DMS153 treated with DMSO at 0.1 percent for 48 hours (cell line): ENCODE measurements around the gene MVP.
"Not testable (repeated sequence)": the region's sequence is repeated elsewhere in the genome, so short reads cannot be mapped to it uniquely, and the experiment has no call there.

ENCODE experiments used
- DNase-seq: peaks from one replicate; lab custom pipeline; 2025; ENCODE audit not compliant: unreplicated experiment; lab: John Stamatoyannopoulos, UW

The MVP gene

DNA sequence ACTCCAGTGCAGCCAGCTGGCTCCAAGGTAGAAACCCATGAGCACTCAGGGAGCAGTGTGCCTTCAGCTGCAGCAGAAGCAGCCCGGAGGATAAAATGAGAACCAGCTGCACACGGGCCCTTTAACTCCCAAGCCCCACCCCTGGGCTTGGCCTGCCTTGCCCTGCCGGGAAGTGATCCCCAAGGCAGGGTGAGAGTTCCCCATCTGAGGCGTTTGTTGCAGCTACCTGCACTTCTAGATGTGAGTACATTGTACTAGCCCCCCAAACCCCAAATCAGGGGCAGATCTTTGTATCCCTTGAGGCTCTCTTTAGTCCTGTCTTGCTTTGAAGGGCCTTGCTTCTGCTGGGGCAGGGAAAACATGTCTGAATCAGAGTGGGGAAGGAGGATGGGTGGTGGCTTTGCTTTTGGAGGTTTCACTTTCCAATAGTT lies at the start of gene MVP:
TSS of gene MVP (plus strand) at position 192 of the 431 bp plus-strand sequence. CDS start 10,088 bp downstream, outside the sequence.
- DNase-seq: peak; percentile 17

DNA sequence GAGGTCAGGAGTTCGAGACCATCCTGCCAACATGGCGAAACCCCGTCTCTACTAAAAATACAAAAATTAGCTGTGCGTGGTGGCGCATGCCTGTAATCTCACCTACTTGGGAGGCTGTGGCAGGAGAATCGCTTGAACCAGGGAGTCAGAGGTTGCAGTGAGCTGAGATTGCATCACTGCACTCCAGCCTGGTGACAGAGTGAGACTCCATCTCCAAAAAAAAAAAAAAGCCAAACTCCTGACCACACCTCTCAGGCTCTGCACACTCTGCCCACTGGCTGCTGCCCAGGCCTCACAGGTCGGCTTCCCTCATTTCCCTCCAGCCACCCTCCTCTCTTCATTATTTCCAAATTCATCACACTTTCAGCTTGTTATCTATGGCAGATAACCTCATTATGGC lies 47.9 kb upstream of the MVP start:
- DNase-seq: not testable (repeated sequence)

DNA sequence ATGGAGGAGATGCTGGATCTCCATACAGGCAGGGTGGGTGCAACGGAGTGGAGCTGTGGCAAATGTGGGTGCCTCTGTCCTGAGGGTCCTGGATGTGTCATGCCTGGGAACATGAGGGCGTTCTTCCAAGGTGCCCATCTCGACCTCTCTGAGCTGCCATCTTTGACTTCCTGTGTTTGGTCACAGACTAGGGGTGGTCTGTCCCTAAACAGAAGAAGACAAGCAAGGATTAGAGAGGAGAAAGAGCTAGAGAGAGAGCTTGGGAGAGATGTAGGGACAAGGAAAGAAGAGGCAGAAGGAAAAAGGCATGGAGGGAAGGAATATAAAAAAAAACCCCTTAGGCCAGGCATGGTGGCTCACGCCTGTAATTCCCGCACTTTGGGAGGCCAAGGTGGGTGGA lies 45.5 kb upstream of the MVP start:
- no peak for DNase-seq

DNA sequence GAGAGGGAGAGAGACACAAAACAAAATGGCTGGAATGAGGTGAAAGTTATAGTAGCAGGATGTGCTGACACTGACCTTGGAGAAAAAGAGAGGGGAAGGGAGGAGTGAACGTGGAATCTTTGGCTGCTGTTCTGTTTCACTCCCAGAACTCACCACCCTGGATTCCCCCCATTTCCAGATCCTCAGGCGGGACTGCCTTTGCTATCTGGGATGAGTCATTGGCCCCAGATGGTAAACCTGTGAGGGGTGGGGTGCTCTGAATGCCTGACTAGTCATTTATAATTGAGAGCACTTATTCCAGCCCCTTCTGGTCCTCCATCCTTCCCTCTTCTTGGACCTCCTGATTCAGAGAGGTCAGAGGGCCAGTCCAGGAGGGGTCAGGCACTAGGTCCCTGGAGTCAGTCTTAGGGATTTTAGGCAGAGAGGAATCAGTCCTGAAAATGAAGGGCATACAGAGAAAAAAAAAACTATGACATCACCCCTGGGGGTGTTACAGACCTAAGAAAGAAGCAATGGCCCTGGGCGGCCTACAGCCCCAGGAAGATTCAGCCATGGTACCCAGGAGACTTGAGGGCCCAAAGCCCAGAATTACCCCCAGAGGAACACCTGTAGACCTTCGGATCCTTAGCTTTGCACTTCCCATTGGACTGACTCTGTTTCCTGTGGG lies 44.4 kb upstream of the MVP start:
- DNase-seq: no peak

DNA sequence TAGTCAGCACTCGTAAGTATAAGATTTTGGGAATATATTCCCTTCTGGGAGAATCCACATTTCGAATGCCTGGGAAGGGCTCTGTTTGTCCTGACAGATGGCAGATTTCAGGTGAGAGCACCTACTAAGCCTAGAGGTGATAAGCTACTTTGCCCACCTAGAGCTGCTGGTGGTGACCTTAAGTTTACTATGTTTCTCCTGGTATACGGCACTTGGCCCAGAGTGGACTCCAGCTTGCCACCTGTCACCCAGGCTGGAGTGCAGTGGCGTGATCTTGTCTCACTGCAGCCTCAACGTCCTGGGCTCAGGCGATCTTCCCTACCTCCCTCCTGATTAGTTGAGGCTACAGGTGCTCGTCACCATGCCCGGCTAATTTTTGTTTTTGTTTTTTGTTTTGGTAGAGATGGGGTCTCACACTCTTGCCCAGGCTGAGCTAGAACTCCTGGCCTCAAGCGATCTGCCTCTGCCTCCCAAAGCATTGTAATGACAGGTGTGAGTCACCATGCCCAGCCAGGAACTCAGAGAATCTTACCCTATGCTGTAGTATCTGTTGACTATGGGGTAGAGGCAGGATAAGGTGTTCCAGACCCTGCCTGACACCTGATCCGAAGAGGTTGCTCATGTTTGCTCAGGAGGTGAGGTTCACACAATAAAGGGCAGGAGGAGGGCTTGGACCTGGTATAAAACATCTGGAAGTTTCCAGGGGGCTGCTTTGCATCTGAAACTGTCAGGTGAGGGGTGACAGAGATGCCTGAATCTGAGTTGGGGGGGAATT lies 42.5 kb upstream of the MVP start, which contains the start of gene ZG16:
TSS of gene ZG16 (plus strand) at position 681 of the 775 bp plus-strand sequence. CDS start 1,011 bp downstream, outside the sequence.
- DNase-seq: no peak

DNA sequence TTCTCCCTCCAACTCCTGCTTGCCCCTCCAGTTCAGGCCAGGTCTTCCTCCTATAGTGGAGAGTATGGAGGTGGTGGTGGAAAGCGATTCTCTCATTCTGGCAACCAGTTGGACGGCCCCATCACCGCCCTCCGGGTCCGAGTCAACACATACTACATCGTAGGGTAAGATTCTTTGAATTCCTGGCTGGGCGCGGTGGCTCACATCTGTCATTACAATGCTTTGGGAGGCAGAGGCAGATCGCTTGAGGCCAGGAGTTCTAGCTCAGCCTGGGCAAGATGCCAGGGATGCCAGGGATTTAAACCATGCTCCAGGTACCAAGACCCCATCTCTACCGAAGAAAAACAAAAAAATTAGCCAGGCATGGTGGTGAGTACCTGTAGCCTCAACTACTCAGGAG lies 40.8 kb upstream of the MVP start:
- DNase-seq: no peak

DNA sequence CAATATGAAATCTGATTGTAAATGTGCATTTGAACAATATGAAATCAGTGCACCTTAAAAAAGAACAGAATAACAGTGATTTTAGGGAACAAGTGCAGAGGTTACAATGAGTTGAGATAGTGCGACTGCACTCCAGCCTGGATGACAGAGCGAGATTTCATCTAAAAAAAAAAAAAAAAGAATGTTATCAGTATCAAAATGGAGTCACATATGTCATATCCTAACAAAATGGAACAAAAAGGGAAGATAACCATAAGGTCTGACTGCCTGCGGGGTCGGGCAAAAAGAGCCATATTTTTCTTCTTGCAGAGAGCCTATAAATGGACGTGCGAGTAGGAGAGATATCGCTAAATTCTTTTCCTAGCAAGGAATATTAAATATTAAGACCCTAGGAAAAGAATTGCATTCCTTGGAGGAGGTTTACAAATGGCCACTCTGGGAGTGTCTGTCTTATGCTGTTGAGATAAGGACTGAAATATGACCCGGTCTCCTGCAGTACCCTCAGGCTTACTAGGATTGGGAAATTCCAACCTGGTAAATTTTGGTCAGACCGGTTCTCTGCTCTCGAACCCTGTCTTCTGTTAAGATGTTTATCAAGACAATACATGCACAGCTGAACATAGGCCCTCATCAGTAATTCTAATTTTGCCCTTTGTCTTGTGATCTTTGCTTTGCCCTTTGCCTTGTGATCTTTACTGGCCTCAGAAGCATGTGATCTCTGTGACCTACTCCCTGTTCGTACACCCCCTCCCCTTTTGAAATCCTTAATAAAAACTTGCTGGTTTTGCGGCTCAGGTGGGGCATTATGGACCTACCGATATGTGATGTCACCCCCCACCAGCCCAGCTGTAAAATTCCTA lies 36.9 kb upstream of the MVP start:
- DNase-seq: not testable (repeated sequence)

DNA sequence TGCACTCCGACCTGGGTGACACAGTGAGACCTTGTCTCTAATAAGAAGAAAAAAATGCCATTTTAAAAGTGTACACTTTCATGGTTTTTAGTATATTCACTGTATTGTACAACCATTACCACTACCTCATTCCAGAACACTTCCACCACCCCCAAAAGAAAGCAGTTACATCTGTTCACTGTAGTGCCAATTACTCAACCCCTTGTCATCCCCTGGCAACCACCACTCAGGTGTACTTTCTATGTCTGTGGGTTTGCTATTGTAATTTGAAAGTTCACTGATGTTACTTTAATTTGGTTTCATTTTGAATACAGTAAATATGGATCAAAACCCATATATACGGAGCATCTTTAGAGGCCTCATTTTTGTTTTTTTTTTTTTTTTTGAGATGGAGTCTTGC lies 36.1 kb upstream of the MVP start:
- no peak for DNase-seq

DNA sequence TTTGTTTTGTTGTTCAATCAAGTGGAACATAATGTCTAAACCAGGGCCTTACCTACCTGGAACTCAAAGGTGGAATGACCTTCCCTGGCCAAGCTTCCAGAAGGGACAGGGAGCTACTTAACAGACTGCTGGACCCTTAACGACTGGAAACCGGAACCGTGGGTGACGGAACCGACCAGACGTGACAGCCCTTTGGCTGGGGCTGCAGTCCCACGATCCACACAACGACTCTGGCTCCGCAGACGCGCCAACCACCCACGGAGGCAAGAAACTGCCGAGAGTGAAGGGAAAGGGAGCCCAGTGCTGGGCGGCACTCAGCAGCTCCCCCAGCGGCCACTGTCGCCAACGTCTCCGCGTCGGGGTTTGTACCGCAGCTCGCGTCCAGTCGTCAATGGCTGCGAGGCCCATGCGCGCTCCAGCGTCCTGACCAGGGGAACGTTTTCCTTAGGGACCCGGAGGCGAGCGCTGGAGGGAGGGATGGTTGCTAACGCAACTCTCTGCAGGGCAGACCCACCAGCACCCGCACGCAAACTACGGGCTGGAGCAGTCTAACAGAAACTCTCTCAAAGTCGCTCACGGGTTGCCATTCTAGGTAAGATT lies 35.3 kb upstream of the MVP start:
- DNase-seq: no peak

DNA sequence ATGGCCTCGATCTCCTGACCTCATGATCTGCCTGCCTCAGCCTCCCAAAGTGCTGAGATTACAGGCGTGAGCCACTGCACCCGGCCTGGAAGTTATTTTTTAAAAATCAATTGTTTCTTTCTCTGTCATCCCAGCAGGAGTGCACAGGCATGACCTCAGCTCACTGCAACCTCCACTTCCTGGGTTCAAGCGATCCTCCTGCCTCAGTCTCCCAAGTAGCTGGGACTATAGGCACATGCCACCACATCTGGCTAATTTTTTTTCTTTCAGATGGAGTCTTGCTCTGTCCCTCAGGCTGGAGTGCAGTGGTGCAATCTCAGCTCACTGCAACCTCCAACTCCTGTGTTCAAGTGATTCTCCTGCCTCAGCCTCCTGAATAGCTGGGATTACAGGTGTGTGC lies 33.1 kb upstream of the MVP start:
- DNase-seq: not testable (repeated sequence)

DNA sequence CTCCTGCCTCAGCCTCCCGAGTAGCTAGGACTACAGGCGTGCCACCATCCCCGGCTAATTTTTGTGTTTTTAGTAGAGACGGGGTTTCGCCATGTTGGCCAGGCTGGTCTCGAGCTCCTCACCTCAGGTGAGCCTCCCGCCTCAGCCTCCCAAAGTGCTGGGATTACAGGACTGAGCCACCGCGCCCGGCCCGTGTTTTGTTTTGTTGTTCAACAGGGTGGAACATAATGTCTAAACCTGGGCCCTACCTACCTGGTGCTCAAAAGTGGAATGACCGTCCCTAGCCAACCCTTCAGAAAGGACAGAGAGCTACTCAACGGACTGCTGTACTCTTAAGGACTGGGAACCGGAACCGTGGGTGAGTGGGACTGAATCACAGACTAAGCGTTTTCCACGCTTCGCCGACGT lies 30.5 kb upstream of the MVP start:
- DNase-seq: no peak

DNA sequence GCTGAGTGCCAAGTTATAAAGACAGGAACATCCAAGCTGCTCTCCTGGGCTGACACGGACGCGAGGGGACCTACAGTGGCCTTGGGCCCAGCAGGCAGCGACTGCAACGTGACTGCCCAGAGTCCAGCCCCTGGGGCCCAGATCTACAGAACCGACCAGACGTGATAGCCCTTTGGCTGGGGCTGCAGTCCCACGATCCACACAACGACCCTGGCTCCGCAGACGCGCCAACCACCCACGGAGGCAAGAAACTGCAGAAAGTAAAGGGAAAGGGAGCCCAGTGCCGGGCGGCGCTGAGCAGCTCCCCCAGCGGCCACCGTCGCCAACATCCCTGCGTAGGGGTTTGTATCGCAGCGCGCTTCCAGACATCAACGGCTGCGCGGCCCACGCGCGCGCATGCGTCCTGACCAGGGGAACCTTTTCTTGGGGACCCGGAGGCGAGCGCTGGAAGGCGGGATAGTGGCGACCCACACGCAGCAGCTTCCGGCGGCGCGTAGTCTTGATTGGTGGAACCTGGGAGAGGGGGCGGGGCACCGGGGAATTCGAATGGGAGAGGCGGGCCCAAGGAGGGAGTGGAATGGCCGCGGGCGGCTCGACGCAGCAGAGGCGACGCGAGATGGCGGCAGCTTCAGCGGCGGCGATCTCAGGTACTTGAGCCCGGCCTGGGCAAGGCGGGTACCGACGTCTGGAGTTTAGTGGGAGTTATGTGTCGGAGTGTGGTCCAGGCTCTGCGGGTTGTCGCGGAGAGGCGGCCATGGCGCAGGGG lies 29.9 kb upstream of the MVP start, which contains the start of gene KIF22:
TSS of gene KIF22 (plus strand) at position 569 of the 766 bp plus-strand sequence. CDS start at position 578, 9 bp downstream.
- peak; percentile 97 for DNase-seq

DNA sequence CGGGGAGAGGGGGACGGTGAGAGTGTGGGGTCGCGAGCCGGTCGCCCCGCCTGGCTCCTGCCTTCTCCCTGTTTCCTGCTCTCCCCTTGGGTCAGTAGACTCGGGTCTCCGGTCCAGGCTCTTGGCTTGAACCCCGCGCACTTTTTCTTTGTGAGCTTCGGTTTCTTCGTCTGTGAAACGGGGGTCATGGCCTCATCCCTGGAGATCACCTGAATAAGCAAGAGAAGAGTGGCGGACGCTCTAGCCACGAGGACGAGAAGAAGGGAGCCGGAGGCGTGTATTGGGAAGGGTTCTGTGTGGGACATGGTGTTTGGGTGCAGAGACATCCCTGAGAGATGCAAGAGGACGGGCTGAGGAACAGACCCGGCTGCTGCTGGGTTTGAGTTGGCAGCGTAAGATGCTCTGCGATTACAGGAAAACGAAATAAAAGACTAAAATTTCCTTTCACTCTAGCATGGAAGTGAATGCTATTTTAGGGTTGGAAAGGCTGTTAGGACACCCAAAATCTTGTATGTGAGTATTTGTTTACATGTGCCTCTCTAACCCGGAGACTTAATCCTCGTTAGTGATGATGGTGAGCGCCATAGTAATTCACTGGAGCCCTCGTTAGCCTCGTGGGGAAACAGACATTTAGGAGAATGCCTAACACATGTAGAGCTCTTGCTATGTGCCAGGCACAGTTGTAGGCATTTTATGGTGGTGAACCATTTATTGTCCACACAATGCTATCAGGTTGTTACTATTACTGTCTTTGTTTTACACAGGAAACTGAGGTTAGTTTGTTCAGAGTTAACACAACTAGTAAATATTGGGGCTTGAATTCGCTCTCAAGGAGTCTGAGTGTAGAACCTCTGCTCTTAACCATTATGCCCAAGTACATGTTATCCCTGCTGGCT lies 29.1 kb upstream of the MVP start:
- DNase-seq: no peak

DNA sequence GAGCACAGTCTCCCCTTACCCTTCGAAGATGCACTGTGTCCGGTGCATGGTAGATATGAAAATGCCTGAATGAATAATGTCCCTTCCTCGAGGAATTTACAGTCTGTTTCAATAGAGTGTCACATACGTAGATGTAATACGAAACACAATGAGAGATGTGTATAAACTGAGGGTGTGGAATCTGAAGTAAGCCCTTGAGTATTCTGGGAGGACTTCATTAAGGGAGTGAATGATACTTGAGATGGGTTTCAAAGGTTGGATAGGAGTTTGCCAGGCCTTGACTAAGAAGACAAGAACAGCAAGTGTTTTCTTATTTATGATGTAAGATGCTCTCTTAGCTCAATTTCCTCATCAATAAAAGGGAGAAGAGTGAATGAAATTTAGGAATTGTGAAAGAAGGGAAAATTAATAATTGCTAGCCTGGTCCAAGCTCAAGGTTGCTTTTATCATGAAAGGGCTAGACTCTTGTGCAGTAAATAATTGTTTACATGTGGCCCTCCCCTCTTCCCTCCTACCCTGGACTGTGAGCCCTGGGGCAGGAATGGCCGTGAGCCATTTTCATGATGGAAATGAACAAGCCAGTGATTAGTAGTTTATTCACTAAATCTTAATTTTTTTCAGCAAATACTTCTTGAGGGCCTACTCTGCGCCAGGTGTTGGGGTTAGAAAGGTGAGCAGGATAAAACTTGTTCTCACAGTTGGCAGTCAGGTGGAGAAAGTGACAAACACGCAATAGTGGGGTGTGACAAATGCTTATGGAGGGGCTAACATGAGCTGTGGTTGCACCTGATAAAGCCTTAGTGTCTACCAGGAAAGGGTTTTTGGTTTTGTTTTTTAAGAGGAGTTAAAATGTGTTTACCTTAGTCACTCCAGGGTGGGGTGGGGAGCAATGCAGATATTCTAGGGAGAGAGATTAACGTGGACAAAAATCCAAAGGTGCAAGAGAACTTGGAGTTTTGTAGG lies 28.1 kb upstream of the MVP start:
- no peak for DNase-seq

DNA sequence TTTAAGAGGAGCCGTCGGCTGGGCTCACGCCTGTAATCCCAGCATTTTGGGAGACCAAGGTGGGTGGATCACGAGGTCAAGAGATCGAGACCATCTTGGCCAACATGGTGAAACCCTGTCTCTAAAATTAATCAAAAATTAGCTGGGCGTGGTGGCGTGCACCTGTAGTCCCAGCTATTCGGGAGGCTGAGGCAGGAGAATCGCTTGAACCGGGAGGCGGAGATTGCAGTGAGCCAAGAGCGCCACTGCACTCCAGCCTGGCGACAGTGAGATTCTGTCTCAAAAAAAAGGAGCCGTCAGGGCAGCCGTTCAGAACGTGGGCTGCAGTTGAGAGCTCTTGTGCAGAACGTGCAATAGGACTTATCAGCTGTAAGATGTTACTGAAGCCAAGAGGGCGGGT lies 27.1 kb upstream of the MVP start:
- DNase-seq: not testable (repeated sequence)

DNA sequence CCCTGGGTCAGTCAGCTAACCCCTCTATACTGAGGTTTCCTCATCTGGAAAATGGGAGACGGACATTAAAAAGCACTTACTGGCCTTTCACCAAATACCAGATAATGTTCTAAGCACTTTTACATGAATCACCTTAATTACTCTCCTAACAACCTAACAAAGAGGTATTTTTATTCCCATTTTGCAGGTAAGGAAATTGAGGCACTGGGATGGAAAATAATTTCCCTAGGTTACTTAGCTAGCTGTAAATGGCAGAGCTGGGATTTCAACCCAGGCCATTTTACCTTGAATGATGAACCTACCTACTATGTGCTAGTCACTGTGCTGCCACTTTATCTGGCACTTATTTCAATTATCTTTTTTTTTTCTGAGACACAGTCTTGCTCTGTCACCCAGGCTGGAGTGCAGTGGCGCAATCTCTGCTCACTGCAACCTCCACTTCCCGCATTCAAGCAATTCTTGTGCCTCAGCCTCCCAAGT lies 26.0 kb upstream of the MVP start:
- no peak for DNase-seq

DNA sequence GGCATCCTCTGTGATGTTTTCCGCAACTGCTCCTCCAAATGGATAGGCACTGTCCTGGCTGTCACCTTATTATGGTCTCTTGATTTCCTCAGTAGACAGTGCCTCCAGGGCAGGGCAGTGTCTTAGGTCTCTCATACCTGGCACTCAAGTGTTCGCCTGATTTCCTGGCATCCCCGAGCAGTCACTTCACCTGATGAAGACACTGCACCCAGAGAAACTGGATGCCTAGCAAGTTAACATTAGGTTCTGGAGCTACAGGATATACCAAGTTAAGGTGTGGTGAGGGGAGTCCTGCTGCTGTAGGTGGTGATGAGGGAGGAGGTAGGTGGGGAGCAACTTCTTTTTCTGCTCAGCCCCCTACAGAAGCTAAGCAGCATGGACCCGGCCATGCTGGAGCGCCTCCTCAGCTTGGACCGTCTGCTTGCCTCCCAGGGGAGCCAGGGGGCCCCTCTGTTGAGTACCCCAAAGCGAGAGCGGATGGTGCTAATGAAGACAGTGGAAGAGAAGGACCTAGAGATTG lies 17.8 kb upstream of the MVP start:
- DNase-seq: no peak

DNA sequence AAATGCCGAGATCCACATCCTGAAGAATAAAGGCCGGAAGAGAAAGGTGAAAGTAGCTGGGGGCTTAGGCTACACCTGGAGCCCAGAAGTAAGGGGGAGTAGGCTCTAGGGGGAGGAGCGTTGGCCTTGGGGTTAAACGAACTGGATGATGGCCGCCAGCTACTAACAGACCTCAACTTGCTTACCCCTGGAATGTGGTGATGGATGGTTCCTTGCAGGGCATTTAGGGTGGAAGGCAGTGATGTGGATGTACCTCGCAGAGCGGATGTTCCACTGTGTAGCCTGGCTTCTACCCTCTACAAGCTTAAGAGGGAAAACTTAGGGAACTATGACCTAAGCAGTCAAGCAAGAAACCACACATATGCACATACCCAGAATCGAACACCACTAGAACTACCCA lies 16.2 kb upstream of the MVP start:
- no peak for DNase-seq
